Measurements from ENCODE around the gene CCR5AS.
A peak's percentile ranks its signal among the peaks of the same experiment; 100 is the strongest.

Gene CCR5AS

GRCh38 chr3:46371519-46372340, 35.1 kb downstream of the CCR5AS start:
- H3K4me1 Mint-ChIP-seq (ENCODE audit: low read depth) = no peaks in the 10 kb centered on the region
- H3K27me3 Mint-ChIP-seq = peaks cover 44% of the 10 kb centered on the region
- no peaks in the 10 kb centered on the region for H3K9me3 Mint-ChIP-seq (ENCODE audit: low read depth)
- DNase-seq (ENCODE audit: low spot score, unreplicated experiment) = no peak
- no peaks in the 10 kb centered on the region for H3K36me3 Mint-ChIP-seq (ENCODE audit: insufficient read depth)
- H3K27ac Mint-ChIP-seq = no peak overlapping the region
- no peak for TF ChIP-seq CTCF (IDR thresholded peaks at IDR 0.05; ENCODE audit: unreplicated experiment)
- no peak overlapping the region for H3K4me3 Mint-ChIP-seq (ENCODE audit: low read depth)

GRCh38 chr3:46370839-46371518, 35.9 kb downstream of the CCR5AS start, which contains the start of gene CCR5:
Gene CCR5, plus strand, starts transcription at chr3:46370946. Its CDS starts 1,957 bp downstream, at chr3:46372903.
- Mint-ChIP-seq H3K9me3 (ENCODE audit: low read depth) (no peaks in the 10 kb centered on the region), H3K4me3 (ENCODE audit: low read depth) (no peak within 1 kb of the TSS), H3K4me1 (ENCODE audit: low read depth) (no peaks in the 10 kb centered on the region), H3K27ac (no peak within 1 kb of the TSS), H3K36me3 (ENCODE audit: insufficient read depth) (no peaks in the 10 kb centered on the region), H3K27me3 (peaks cover 43% of the 10 kb centered on the region)
- DNase-seq (ENCODE audit: low spot score, unreplicated experiment) = no peak
- no peak for TF ChIP-seq CTCF (IDR thresholded peaks at IDR 0.05; ENCODE audit: unreplicated experiment)

GRCh38 chr3:46369675-46370132, 37.2 kb downstream of the CCR5AS start:
- Mint-ChIP-seq H3K4me3 (ENCODE audit: low read depth) (no peak overlapping the region), H3K36me3 (ENCODE audit: insufficient read depth) (no peaks in the 10 kb centered on the region)

GRCh38 chr3:46369151-46369550, 37.7 kb downstream of the CCR5AS start:
- H3K27ac Mint-ChIP-seq = no peak overlapping the region
- no peak for TF ChIP-seq CTCF (IDR thresholded peaks at IDR 0.05; ENCODE audit: unreplicated experiment)

More at GRCh38 chr3:46369675-46370132, 37.2 kb downstream of the CCR5AS start:
- H3K27ac Mint-ChIP-seq = no peak overlapping the region
- no peaks in the 10 kb centered on the region for H3K9me3 Mint-ChIP-seq (ENCODE audit: low read depth)
- no peak for DNase-seq (ENCODE audit: low spot score, unreplicated experiment)
- no peaks in the 10 kb centered on the region for H3K4me1 Mint-ChIP-seq (ENCODE audit: low read depth)
- peaks cover 36% of the 10 kb centered on the region for H3K27me3 Mint-ChIP-seq
- no peak for TF ChIP-seq CTCF (IDR thresholded peaks at IDR 0.05; ENCODE audit: unreplicated experiment)

GRCh38 chr3:46368569-46368968, 38.3 kb downstream of the CCR5AS start:
- no peak for DNase-seq (ENCODE audit: low spot score, unreplicated experiment)
- H3K4me3 Mint-ChIP-seq (ENCODE audit: low read depth) = no peak overlapping the region
- TF ChIP-seq CTCF (IDR thresholded peaks at IDR 0.05; ENCODE audit: unreplicated experiment) = peak; percentile 17
- peaks cover 34% of the 10 kb centered on the region for H3K27me3 Mint-ChIP-seq
- no peak overlapping the region for H3K27ac Mint-ChIP-seq
- H3K9me3 Mint-ChIP-seq (ENCODE audit: low read depth) = no peaks in the 10 kb centered on the region
- H3K4me1 Mint-ChIP-seq (ENCODE audit: low read depth) = no peaks in the 10 kb centered on the region
- no peaks in the 10 kb centered on the region for H3K36me3 Mint-ChIP-seq (ENCODE audit: insufficient read depth)

More at GRCh38 chr3:46369151-46369550, 37.7 kb downstream of the CCR5AS start:
- Mint-ChIP-seq H3K4me3 (ENCODE audit: low read depth) (no peak overlapping the region), H3K4me1 (ENCODE audit: low read depth) (no peaks in the 10 kb centered on the region), H3K9me3 (ENCODE audit: low read depth) (no peaks in the 10 kb centered on the region), H3K27me3 (peaks cover 33% of the 10 kb centered on the region), H3K36me3 (ENCODE audit: insufficient read depth) (no peaks in the 10 kb centered on the region)
- DNase-seq (ENCODE audit: low spot score, unreplicated experiment) = no peak

All from progenitor cell of endocrine pancreas (in vitro differentiated cells).